ENCODE data around the gene THSD4.

Gene THSD4

DNA sequence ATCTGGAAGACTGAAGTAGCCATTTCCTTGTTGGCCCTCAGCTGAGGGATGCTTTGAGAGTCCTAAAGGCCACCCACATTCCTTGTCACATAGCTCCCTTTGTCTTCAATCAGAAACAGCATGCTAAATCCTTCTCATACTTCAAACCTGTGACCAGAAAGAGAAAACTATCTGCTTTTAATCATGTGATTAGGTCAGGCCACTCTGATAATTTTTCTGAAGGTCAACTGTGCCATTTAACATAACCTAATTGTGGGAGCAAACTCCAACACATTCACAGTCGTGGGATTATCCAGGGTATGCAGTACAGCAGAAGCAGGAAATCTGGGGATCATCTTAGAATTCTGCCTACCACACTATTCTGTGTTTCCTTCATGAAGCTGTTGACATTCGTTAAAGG lies 471.2 kb downstream of the THSD4 start:
- H3K4me3 ChIP-seq (ENCODE audit: low read depth, low read length) = no peak overlapping the region
- in situ Hi-C loops (cut with HindIII; ENCODE audit: low sequenced_read_pairs) = no loop called here
- TF ChIP-seq, protein P1, sequence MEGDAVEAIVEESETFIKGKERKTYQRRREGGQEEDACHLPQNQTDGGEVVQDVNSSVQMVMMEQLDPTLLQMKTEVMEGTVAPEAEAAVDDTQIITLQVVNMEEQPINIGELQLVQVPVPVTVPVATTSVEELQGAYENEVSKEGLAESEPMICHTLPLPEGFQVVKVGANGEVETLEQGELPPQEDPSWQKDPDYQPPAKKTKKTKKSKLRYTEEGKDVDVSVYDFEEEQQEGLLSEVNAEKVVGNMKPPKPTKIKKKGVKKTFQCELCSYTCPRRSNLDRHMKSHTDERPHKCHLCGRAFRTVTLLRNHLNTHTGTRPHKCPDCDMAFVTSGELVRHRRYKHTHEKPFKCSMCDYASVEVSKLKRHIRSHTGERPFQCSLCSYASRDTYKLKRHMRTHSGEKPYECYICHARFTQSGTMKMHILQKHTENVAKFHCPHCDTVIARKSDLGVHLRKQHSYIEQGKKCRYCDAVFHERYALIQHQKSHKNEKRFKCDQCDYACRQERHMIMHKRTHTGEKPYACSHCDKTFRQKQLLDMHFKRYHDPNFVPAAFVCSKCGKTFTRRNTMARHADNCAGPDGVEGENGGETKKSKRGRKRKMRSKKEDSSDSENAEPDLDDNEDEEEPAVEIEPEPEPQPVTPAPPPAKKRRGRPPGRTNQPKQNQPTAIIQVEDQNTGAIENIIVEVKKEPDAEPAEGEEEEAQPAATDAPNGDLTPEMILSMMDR (IDR thresholded peaks at IDR 0.05; ENCODE audit: low read depth, low read length) = no peak
- no peak for DNase-seq (ENCODE audit: low read depth, low spot score)

DNA sequence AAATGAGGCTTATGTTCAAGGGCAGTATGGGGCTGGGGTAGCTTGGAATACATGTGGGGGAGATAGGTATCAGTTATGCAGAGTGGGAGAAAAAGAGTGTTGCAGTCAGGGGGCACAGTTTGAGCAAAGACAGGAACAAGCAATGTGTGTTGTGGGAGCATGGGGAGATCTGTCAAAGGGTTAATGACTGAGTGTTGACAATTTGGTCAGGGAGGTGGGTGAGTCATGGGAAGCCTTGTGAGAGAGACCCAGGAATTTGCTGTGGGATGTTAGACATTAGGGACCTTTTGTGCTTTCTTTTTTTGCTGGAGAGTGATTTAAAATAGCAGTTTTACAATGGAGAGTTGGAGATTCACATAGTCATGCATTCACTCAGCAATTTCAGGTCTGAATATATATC lies 473.5 kb downstream of the THSD4 start:
- TF ChIP-seq, protein P1 (IDR thresholded peaks at IDR 0.05; ENCODE audit: low read depth, low read length) = no peak
- H3K4me3 ChIP-seq (ENCODE audit: low read depth, low read length) = no peak overlapping the region
- peak; percentile 86 for DNase-seq (ENCODE audit: low read depth, low spot score)
- in situ Hi-C loops (cut with HindIII; ENCODE audit: low sequenced_read_pairs) = no loop called here

DNA sequence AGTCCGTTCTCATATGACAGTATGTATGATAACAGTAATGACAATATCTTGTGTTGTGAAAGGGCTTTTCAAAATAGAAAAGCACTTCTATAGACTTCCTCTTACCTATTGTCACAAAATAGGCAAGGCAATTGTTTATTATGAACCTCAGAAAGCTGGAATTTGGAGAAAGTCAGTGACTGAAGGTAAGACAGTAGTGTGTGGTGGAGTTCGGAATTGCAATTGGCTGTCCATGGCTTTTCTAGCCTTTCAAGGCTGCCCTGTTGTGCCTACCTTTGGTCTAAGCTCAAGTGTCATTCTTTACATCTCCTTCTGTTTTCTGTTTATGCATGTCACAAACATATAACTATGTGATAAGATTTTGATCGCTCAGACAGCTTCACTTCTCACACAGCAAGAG lies 475.8 kb downstream of the THSD4 start:
- H3K4me3 ChIP-seq (ENCODE audit: low read depth, low read length) = no peak overlapping the region
- in situ Hi-C loops (cut with HindIII; ENCODE audit: low sequenced_read_pairs) = no loop called here
- DNase-seq (ENCODE audit: low read depth, low spot score) = no peak
- TF ChIP-seq, protein P1 (IDR thresholded peaks at IDR 0.05; ENCODE audit: low read depth, low read length) = peak; percentile 21

DNA sequence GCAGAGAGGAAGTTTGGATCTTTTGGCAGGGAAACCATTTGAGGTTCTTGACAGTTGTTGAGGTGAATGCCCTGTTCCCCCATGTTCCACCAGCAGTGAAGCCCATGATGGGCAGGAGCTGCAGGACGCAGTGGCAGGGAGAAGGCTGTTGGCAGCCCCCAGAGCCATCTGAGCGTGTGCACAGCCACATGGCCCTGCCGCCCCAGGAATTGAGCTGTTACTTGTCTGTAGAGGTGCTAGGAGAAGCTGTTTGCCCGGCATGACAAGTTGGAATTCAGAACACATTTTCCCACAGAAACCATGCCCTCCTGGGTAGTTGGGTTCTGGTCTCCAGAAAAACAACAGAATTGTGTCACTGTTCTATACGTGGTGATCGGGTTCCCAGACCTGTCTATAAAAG lies 476.9 kb downstream of the THSD4 start:
- DNase-seq (ENCODE audit: low read depth, low spot score) = no peak
- in situ Hi-C loops (cut with HindIII; ENCODE audit: low sequenced_read_pairs) = no loop called here
- H3K4me3 ChIP-seq (ENCODE audit: low read depth, low read length) = no peak overlapping the region
- TF ChIP-seq, protein P1 (IDR thresholded peaks at IDR 0.05; ENCODE audit: low read depth, low read length) = no peak

DNA sequence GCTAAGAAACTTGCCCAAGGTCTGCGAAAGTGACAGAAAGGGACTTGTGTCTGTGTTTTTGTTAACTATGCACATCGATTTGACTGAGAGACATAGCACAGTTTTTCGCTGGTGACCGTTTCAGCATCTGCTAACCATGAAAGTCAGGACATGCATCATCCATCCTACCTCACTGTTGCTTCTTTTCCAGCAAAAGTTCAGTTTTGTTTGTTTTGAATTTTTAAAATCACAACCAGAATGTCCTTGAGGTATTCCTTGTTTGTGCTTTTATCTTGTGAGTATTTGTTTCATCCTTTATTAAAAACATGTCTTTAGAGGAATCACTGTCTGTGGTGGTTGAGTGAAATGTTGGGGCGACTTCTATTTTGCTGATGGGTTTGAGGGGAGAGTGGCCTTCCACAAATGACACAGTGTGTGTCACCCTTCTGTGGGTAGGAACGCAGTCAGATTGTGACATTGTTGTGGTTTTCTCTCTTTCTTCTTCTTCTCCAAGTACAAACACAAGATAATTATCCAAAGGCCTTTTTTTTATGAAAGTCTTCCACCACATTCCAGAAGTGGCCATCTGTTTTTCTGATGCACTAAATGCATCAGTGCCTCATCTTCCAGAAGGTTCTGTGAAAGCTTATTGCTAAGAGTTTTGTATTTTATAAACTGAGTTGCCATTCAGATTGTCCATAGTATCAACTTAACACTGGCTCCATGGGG lies 480.7 kb downstream of the THSD4 start:
- TF ChIP-seq, protein P1 (IDR thresholded peaks at IDR 0.05; ENCODE audit: low read depth, low read length) = no peak

DNA sequence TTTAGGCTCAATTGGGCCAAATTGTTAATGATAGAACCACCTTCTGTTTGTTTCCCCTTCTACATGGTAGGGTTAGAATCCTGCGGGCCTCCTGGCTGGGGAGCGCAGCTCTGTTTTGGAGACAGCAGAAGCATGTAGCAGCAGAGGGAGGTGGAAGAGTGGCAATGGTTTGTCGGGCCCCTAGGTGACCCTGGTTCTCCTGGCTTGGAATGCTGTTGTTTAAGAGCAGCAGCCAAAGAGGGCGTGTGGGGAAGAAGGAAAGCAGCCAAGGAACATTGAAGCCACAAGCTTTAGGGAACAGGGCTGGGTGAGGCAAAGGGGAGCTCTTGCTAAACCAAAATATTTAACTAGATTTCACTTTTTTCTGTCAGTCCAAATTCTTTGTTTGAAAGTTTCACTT lies 481.4 kb downstream of the THSD4 start:
- in situ Hi-C loops (cut with HindIII; ENCODE audit: low sequenced_read_pairs) = no loop called here
- no peak overlapping the region for H3K4me3 ChIP-seq (ENCODE audit: low read depth, low read length)
- peak; percentile 58 for DNase-seq (ENCODE audit: low read depth, low spot score)
- TF ChIP-seq, protein P1 (IDR thresholded peaks at IDR 0.05; ENCODE audit: low read depth, low read length) = no peak

More for the DNA sequence above, 480.7 kb downstream of the THSD4 start:
- in situ Hi-C loops (cut with HindIII; ENCODE audit: low sequenced_read_pairs) = no loop called here
- DNase-seq (ENCODE audit: low read depth, low spot score) = peak; percentile 26
- H3K4me3 ChIP-seq (ENCODE audit: low read depth, low read length) = no peak overlapping the region
